ENCODE data around the gene RTN4RL2.

Gene RTN4RL2

GRCh38 chr11:57432714-57433163 lies 27.6 kb upstream of the RTN4RL2 start:
- TF ChIP-seq ZFX (IDR thresholded peaks at IDR 0.05): no peak
- TF ChIP-seq, protein P1, sequence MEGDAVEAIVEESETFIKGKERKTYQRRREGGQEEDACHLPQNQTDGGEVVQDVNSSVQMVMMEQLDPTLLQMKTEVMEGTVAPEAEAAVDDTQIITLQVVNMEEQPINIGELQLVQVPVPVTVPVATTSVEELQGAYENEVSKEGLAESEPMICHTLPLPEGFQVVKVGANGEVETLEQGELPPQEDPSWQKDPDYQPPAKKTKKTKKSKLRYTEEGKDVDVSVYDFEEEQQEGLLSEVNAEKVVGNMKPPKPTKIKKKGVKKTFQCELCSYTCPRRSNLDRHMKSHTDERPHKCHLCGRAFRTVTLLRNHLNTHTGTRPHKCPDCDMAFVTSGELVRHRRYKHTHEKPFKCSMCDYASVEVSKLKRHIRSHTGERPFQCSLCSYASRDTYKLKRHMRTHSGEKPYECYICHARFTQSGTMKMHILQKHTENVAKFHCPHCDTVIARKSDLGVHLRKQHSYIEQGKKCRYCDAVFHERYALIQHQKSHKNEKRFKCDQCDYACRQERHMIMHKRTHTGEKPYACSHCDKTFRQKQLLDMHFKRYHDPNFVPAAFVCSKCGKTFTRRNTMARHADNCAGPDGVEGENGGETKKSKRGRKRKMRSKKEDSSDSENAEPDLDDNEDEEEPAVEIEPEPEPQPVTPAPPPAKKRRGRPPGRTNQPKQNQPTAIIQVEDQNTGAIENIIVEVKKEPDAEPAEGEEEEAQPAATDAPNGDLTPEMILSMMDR (conservative IDR thresholded peaks at IDR 0.05): no peak
- no peak overlapping the region for H3K27ac ChIP-seq

- TF ChIP-seq, protein P1 (conservative IDR thresholded peaks at IDR 0.05): no peak
- no peak for TF ChIP-seq ZFX (IDR thresholded peaks at IDR 0.05)
- H3K27ac ChIP-seq: no peak overlapping the region
Measured at GRCh38 chr11:57434640-57435546, 25.4 kb upstream of the RTN4RL2 start.

- no peak overlapping the region for H3K27ac ChIP-seq
- no peak for TF ChIP-seq ZFX (IDR thresholded peaks at IDR 0.05)
- TF ChIP-seq, protein P1 (conservative IDR thresholded peaks at IDR 0.05): no peak
Measured at GRCh38 chr11:57436031-57436430, 24.3 kb upstream of the RTN4RL2 start.

GRCh38 chr11:57438345-57439285 lies 21.7 kb upstream of the RTN4RL2 start:
- H3K27ac ChIP-seq: no peak overlapping the region
- TF ChIP-seq ZFX (IDR thresholded peaks at IDR 0.05): no peak
- TF ChIP-seq, protein P1 (conservative IDR thresholded peaks at IDR 0.05): no peak

DNA sequence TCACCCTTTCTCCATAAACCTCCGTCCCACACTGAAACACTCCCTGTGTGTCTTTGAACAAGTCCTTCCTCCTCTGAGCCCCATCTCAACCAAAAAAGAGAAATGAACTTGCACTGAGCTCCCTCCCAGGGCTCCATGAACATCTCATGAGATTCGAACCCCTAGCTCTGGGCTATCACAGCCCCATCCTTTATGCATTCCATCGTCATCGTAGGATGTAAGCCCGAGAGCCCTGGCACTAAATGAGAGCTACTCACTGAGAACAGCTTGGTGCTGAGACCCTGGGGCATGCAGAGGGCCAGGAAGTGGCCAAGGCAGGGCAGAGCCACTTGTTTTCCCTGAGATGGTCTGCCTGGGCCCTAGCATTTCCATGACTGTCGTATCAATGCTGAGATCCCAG lies 20.5 kb upstream of the RTN4RL2 start:
- TF ChIP-seq, protein P1 (conservative IDR thresholded peaks at IDR 0.05): no peak
- TF ChIP-seq ZFX (IDR thresholded peaks at IDR 0.05): no peak
- no peak overlapping the region for H3K27ac ChIP-seq

- TF ChIP-seq, protein P1 (conservative IDR thresholded peaks at IDR 0.05): no peak
- TF ChIP-seq ZFX (IDR thresholded peaks at IDR 0.05): no peak
- no peak overlapping the region for H3K27ac ChIP-seq
Measured at GRCh38 chr11:57440744-57441414, 19.4 kb upstream of the RTN4RL2 start.
